HG03558 (cell line): ENCODE results near the gene TSHZ2.
"Not testable (repeated sequence)": the region's sequence is repeated elsewhere in the genome, so short reads cannot be mapped to it uniquely, and the experiment has no call there.

Source experiments
- ATAC-seq: cut with Tn5 transposase; IDR thresholded peaks from one replicate; pipeline ENCODE4 v1.9.1; 2021; ENCODE audit warnings: moderate number of reproducible peaks; ENCODE audit not compliant: unreplicated experiment; ENCODE audit errors: extremely low read depth

Gene TSHZ2

GRCh38 chr20:53510704-53511103, 538.5 kb downstream of the TSHZ2 start:
- ATAC-seq, result no peak

GRCh38 chr20:53512076-53512475, 539.9 kb downstream of the TSHZ2 start:
- ATAC-seq, result no peak

DNA sequence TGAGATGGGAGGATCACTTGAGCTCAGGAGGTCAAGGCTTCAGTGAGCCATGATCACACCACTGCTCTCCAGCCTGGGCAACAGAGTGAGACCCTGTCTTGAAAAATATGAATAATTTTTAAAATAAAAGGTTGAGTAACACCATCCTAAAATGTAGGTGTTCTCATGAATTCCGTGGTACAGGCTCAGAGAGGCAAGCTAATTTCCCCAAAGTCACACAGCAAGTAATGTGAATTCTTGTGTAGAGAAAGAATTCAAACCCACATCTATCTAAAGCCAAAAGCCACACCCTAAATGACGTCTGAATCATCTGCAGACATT, 541.0 kb downstream of the TSHZ2 start:
- no peak for ATAC-seq

GRCh38 chr20:53513489-53514298, 541.5 kb downstream of the TSHZ2 start:
- no peak for ATAC-seq

DNA sequence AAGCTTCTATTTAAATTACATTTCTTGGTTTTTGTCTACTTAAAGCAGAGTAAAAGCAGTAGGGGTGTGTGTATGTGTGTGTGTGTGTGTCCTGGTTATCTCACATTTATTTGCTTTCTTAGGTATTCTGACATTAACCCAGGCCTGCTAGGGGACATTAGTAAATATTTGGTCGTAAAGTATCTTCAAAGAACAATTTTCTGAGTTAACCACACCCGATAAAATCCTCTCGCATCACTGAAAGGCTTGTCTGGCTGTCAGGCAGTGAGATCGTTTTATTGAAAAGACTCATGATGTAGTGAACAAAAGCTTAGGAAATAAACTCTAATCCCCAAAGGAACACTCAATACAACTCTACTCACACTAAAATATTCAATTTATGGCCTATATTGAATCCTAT, 543.6 kb downstream of the TSHZ2 start:
- ATAC-seq, result no peak

DNA sequence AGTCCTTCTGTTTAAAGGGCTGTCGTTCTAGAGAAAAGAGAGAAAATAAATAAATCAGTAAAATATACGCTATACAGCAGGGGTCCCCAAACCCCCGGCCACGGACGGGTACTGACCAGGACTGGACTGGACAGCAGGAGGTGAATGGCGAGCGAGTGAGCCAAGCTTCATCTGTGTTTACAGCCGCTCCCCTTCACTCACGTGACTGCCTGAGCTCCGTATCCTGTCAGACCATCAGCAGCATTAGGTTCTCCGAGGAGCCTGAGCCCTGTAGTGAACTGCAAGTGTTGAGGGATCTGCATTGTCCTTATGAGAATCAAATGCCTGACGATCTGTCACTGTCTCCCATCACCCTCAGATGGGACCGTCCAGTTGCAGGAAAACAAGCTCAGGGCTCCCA, 545.0 kb downstream of the TSHZ2 start:
- ATAC-seq, result no peak

DNA sequence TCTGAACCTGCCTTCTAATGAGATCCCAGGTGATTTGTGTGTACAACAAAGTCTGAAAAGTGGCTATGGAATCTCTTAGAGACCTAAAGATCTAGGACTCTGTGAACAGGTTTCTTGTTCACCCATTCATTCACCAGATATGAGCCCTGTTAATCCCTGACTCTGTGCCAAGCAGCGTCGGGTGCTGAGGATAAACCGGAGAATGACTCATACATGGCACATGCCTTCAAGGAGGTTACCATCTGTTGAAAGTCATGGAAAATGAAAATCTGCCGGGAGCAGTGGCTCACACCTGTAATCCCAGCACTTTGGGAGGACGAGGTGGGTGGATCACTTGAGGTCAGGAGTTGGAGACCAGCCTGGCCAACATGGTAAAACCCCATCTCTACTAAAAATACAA, 549.3 kb downstream of the TSHZ2 start:
- ATAC-seq, result not testable (repeated sequence)

DNA sequence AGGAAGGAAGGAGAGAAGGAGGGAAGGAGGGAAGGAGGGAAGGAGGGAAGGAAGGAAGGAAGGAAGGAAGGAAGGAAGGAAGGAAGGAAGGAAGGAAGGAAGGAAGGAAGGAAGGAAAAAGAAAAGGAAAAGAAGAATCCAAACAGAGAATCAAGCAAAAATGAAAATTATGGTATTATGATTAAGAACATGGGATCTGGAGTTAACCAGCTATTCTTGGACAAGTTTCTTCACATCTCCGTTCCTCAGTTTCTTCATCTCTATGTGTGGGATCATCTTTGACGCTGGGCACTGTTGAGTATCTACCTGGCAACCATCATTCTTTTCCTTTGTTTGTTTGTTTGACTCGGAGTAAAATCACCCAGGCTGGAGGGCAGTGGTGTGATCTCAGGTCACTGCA, 549.9 kb downstream of the TSHZ2 start:
- no peak for ATAC-seq

DNA sequence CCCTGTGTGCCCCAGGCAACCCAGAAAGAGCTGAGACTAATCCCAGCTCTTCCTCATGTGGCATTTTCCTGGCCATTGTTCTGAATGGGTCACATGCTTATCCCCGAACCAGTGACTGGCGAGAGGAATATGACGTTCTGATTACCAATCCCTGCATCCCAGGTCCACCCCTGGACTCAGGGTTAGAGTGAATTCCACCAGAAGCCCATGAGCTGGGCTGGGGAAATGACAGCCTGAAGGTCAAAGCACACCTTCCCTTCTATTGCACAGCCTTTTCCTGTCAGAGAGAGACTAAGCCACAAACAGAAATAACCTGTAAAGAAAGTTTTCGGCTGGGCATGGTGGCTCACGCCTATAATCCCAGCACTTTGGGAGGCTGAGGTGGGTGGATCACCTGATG, 550.5 kb downstream of the TSHZ2 start:
- ATAC-seq, result no peak

DNA sequence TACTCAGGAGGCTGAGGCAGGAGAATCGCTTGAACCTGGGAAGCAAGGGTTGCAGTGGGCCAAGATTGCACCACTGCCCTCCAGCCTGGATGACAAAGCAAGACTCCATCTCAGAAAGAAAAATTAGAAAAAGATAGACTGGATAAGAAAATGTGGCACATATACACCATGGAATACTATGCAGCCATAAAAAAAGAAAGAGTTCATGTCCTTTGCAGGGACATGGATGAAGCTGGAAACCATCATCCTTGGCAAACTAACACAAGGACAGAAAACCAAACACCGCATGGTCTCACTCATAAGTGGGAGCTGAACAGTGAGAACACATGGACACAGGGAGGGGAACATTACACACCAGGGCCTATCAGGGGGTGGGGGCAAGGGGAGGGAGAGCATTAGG, 551.5 kb downstream of the TSHZ2 start:
- ATAC-seq, result not testable (repeated sequence)

- no peak for ATAC-seq
Measured at GRCh38 chr20:53524589-53525312, 552.6 kb downstream of the TSHZ2 start.

GRCh38 chr20:53527196-53527595, 555.0 kb downstream of the TSHZ2 start:
- no peak for ATAC-seq

- no peak for ATAC-seq
Measured at GRCh38 chr20:53529658-53530057, 557.5 kb downstream of the TSHZ2 start.

DNA sequence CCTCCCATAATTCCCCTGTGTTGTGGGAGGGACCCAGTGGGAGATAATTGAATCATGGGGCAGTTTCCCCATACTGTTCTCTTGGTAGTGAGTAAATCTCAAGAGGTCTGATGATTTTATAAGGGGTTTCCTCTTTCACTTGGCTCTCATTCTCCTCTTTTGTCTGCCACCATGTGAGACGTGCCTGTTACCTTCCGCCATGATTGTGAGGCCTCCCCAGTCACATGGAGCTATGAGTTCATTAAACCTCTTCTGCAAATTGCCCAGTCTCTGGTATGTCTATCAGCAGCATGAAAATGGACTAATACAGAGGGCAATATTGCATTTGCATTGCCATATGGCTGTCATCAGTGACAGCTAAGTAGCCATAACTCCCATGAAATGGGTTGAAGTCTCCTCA, 558.3 kb downstream of the TSHZ2 start:
- ATAC-seq, result no peak

GRCh38 chr20:53532654-53533312, 560.6 kb downstream of the TSHZ2 start:
- ATAC-seq, result not testable (repeated sequence)

DNA sequence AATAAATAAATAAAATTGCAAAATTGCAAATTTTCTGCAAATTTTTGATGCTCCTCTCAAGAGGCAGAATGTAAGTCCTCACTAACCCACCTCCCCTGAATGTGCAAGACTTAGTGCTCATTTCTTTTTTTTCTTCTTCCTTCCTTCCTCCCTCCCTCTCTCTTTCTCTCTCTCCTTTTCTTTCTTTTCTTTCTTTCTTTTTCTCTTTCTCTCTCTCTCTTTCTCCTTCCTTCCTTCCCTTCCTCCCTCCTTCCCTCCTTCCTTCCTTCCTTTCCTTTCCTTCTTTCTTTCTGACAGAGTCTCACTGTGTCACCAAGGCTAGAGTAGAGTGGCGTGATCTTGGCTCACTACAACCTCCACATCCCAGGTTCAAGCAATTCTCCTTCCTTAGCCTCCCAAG, 561.3 kb downstream of the TSHZ2 start:
- ATAC-seq, result no peak

DNA sequence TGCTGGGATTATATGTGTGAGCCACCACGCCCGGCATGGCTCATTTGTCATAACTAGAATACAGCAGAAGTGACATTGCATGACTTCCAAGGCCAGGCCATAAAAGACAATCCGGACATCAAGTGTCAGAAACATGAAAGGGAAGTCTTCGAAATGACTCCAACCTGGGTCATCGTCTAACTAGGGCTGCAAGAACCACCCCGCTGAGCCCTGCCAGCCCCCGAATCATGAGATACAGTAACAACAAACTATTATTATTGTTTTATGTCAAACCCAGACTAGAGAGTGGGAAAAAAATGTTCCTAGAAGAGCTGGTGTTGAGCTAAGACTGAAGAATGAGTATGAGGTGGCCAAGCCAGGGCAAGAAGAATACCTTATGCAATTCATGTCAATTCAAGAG, 561.9 kb downstream of the TSHZ2 start:
- ATAC-seq, result no peak

DNA sequence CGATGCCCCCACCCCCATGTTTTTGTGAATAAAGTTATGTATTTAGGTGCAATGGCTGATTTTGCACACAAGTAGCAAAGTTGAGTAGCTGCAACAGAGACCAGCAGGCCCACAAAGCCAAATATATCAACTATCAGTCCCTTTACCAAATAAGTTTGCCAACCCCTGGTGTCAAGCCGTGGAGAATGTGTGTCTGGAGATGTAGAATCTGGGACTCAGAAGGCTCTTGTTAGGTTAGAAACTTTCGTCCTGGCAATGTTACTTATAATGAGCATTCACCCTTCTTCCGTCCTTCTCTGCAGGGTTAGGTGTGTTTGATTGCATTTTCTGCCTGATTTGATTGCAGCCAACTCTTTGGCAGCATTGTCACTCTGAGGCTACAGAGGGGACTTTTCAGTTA, 563.7 kb downstream of the TSHZ2 start:
- no peak for ATAC-seq

GRCh38 chr20:53536382-53536781, 564.2 kb downstream of the TSHZ2 start:
- ATAC-seq, result not testable (repeated sequence)

DNA sequence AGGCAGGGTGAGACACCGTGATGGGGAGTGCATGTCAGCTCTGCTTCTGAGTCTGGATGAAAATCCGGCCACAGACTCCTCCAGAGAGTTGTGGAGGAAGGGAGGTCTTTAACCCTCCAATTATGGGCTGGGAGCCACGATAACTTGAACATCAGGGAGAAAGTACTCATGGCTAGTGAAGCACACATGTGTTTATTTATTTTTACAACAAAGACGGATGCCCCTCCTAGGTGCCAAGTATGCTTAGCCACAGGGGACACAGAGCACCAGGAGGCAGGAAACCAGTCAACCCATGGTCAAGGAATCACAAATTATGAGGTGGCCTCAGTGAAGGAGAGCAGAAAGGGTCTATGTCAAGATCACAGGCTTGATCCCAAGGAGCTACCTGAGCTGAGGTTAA, 567.4 kb downstream of the TSHZ2 start:
- ATAC-seq, result no peak
